ENCODE data around the gene PRODH. TPM values are rescaled to one million over a fixed set of nuclear protein-coding genes. Genes with fewer than 3 reads are reported as not detected.
"Not testable (repeated sequence)": the region's sequence is repeated elsewhere in the genome, so short reads cannot be mapped to it uniquely, and the experiment has no call there.

Gene PRODH
- total RNA-seq, 2 experiments from 2014 or later: not detected

DNA sequence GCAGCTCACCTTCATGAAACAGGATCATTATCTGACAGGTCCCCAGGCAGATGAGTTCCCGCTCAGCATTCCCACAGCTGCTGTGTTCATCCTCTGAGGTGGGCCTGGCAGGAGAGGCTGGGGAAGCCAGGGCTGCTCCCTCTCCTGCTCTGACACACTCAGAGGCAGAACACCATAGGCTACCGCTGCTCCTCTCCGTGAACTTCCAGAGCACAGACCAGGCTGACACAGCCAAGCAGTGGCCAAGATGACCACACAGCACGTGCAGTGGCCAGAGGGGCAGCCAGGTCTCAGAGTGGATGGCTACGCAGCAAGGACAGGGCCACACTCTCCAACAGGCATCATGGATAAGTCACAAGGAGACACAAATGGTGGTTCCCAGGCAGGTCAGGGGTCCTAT lies 8.5 kb downstream of the PRODH start:
- no peak for ATAC-seq (ENCODE audit: poor library complexity)
- no peaks in the 10 kb centered on the region for H3K9me3 ChIP-seq (ENCODE audit: control insufficient read depth in 1 of 2, insufficient read depth in 1 of 2, low read length in 2 of 2)
- H3K27me3 ChIP-seq (ENCODE audit: control insufficient read depth in 1 of 2, insufficient read depth in 2 of 2, low read length in 2 of 2): no peaks in the 10 kb centered on the region
- intact Hi-C loops (cut with DNase I, micrococcal nuclease): no loop called here
- Mint-ChIP-seq H3K36me3 (ENCODE audit: low read depth) (no peaks in the 10 kb centered on the region), H3K4me3 (no peak overlapping the region), H3K9me3 (no peaks in the 10 kb centered on the region), H3K27me3 (no peaks in the 10 kb centered on the region), H3K4me1 (ENCODE audit: low read depth) (no peaks in the 10 kb centered on the region), H3K27ac (no peak overlapping the region)
- H3K4me3 ChIP-seq (ENCODE audit: low read length): no peak overlapping the region
- TF ChIP-seq, protein P1, sequence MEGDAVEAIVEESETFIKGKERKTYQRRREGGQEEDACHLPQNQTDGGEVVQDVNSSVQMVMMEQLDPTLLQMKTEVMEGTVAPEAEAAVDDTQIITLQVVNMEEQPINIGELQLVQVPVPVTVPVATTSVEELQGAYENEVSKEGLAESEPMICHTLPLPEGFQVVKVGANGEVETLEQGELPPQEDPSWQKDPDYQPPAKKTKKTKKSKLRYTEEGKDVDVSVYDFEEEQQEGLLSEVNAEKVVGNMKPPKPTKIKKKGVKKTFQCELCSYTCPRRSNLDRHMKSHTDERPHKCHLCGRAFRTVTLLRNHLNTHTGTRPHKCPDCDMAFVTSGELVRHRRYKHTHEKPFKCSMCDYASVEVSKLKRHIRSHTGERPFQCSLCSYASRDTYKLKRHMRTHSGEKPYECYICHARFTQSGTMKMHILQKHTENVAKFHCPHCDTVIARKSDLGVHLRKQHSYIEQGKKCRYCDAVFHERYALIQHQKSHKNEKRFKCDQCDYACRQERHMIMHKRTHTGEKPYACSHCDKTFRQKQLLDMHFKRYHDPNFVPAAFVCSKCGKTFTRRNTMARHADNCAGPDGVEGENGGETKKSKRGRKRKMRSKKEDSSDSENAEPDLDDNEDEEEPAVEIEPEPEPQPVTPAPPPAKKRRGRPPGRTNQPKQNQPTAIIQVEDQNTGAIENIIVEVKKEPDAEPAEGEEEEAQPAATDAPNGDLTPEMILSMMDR (IDR thresholded peaks at IDR 0.05): no peak
- H3K4me1 ChIP-seq (ENCODE audit: insufficient read depth, low read length): no peaks in the 10 kb centered on the region
- no peak for DNase-seq
- CTCF ChIA-PET: no interaction called here
- H3K36me3 ChIP-seq (ENCODE audit: insufficient read depth, low read length): no peaks in the 10 kb centered on the region
- no peak overlapping the region for H3K27ac ChIP-seq (ENCODE audit: low read depth in 1 of 2, low read length in 2 of 2)
- POLR2A ChIA-PET: no interaction called here

DNA sequence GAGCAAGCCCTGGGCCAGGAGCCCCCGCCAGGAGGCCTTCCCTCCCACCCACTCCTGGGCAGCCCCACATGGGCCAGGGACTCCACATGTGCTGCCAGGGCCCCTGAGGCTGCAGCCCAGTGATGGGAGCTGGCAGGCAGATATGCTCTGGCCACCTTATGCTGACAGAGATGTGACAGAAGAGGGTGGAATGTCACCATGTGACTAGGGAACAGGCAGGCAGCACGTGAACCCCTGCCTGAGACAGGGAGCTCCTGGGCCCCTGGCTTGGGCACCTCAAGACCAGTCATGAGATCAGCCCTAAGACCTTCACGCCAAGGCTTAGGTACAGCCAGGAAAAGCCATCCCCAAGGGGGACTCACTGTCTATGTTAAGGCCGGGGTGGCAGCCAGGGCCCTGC lies 9.1 kb downstream of the PRODH start:
- ATAC-seq (ENCODE audit: poor library complexity): no peak
- Mint-ChIP-seq H3K9me3 (no peaks in the 10 kb centered on the region), H3K27ac (no peak overlapping the region), H3K36me3 (ENCODE audit: low read depth) (no peaks in the 10 kb centered on the region), H3K4me3 (no peak overlapping the region), H3K27me3 (no peaks in the 10 kb centered on the region), H3K4me1 (ENCODE audit: low read depth) (no peaks in the 10 kb centered on the region)
- intact Hi-C loops (cut with DNase I, micrococcal nuclease): no loop called here
- H3K4me3 ChIP-seq (ENCODE audit: low read length): no peak overlapping the region
- ChIA-PET CTCF (no interaction called here), POLR2A (no interaction called here)
- no peaks in the 10 kb centered on the region for H3K9me3 ChIP-seq (ENCODE audit: control insufficient read depth in 1 of 2, insufficient read depth in 1 of 2, low read length in 2 of 2)
- H3K36me3 ChIP-seq (ENCODE audit: insufficient read depth, low read length): no peaks in the 10 kb centered on the region
- TF ChIP-seq, protein P1 (IDR thresholded peaks at IDR 0.05): no peak
- no peaks in the 10 kb centered on the region for H3K27me3 ChIP-seq (ENCODE audit: control insufficient read depth in 1 of 2, insufficient read depth in 2 of 2, low read length in 2 of 2)
- DNase-seq: no peak
- H3K27ac ChIP-seq (ENCODE audit: low read depth in 1 of 2, low read length in 2 of 2): no peak overlapping the region
- H3K4me1 ChIP-seq (ENCODE audit: insufficient read depth, low read length): no peaks in the 10 kb centered on the region

DNA sequence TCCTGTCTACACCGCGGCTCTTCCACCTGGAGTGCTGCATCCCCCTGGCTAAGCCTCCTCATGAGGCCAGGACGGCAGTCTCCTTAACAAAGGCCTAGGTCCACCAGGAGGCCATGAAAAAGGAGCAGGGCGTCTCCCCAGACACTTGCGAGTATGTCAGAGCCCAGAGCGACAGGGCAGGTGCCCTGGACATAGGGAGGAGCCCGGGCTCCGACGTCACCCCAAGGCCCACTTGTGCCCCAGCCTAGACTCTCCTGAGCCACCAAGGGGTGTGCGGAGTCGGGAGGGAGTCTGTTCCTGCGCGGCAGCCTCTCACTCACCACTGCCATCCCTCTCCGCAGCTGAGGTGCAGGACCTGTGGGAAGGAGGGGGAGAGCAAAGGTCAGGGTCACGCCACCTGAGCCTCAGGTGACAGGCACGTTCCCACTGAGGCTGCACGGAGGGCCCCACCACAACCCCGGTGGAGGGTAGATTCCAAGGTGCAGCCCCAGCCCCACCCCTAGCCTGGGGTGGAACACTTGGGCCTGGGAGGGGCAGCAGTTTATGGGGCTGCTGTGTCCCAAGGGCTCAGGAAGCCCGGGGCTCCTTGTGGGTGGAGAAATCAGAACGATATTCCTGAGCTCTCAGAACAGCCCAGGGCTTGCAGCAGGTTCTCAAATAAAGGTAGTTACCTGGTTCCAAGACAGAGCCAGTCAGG lies 10.6 kb downstream of the PRODH start:
- Mint-ChIP-seq H3K4me1 (ENCODE audit: low read depth) (no peaks in the 10 kb centered on the region), H3K9me3 (no peaks in the 10 kb centered on the region), H3K27me3 (no peaks in the 10 kb centered on the region), H3K4me3 (no peak overlapping the region), H3K36me3 (ENCODE audit: low read depth) (no peaks in the 10 kb centered on the region), H3K27ac (no peak overlapping the region)
- CTCF ChIA-PET: no interaction called here
- H3K9me3 ChIP-seq (ENCODE audit: control insufficient read depth in 1 of 2, insufficient read depth in 1 of 2, low read length in 2 of 2): no peaks in the 10 kb centered on the region
- H3K27me3 ChIP-seq (ENCODE audit: control insufficient read depth in 1 of 2, insufficient read depth in 2 of 2, low read length in 2 of 2): no peaks in the 10 kb centered on the region
- TF ChIP-seq, protein P1 (IDR thresholded peaks at IDR 0.05): no peak
- no peak overlapping the region for H3K4me3 ChIP-seq (ENCODE audit: low read length)
- ATAC-seq (ENCODE audit: poor library complexity): no peak
- H3K36me3 ChIP-seq (ENCODE audit: insufficient read depth, low read length): no peaks in the 10 kb centered on the region
- POLR2A ChIA-PET: no interaction called here
- DNase-seq: no peak
- intact Hi-C loops (cut with DNase I, micrococcal nuclease): no loop called here
- no peak overlapping the region for H3K27ac ChIP-seq (ENCODE audit: low read depth in 1 of 2, low read length in 2 of 2)
- no peaks in the 10 kb centered on the region for H3K4me1 ChIP-seq (ENCODE audit: insufficient read depth, low read length)

DNA sequence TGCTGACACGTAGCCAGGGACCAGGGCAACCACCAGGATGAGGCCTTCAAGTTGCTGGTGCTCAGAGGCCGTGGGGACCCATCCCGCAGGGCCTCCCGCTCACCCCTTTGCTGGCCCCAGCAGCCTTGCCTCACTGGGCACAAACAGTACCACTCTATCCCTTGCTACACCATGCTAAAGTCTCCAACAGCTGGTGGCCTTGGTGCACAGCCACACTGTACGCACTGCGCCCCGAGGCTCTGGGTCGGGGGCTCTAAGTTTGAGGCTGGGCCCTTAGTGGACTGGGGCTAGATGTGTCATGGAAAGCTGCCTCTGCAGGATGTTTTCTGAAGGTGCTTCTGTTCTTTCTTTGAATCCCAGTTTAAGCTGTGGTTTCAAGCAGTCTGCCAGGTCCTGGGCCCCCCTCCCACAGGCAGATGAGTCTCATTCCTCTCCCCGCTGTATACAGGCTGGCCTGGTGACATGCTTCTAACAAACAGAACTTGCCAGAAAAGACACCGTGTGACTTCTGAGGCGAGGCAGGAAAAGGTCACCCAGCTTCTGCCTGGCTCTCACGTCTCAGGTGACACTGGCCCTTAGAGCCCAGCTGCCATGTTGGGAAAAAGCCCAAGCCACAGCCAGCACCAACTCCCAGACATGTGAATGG lies 15.7 kb downstream of the PRODH start:
- DNase-seq, CTCF ChIA-PET: not testable (repeated sequence)

DNA sequence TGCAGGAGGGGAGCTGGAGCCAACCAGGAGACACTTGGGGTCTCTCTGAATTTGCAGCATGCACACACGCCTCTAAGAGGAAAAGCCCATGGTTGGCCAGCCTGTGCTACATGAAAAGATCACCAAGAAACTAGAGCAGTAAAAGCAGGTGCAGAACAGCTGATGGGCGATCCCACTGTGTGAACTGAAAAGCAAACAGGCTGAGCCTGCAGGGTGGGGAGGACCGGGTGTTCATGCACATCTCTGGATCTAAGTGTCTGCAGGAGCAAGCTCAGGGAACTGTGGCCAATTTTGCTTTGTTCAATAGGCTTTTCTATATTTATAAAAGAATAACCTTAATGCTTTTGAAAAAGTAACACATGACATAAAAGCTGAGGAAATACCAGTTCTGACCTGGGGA lies 18.3 kb downstream of the PRODH start:
- H3K27me3 Mint-ChIP-seq; H3K27me3 ChIP-seq (ENCODE audit: control insufficient read depth in 1 of 2, insufficient read depth in 2 of 2, low read length in 2 of 2); H3K9me3 Mint-ChIP-seq; intact Hi-C loops (cut with DNase I, micrococcal nuclease); ATAC-seq (ENCODE audit: poor library complexity); H3K4me1 ChIP-seq (ENCODE audit: insufficient read depth, low read length); H3K36me3 ChIP-seq (ENCODE audit: insufficient read depth, low read length); CTCF ChIA-PET; H3K36me3 Mint-ChIP-seq (ENCODE audit: low read depth); H3K27ac ChIP-seq (ENCODE audit: low read depth in 1 of 2, low read length in 2 of 2); DNase-seq; H3K4me3 Mint-ChIP-seq; H3K4me3 ChIP-seq (ENCODE audit: low read length); H3K9me3 ChIP-seq (ENCODE audit: control insufficient read depth in 1 of 2, insufficient read depth in 1 of 2, low read length in 2 of 2); POLR2A ChIA-PET; H3K27ac Mint-ChIP-seq; H3K4me1 Mint-ChIP-seq (ENCODE audit: low read depth): not testable (repeated sequence)

More for the DNA sequence above, 15.7 kb downstream of the PRODH start:
- H3K4me1 ChIP-seq (ENCODE audit: insufficient read depth, low read length); H3K4me3 Mint-ChIP-seq; H3K27me3 Mint-ChIP-seq; H3K36me3 Mint-ChIP-seq (ENCODE audit: low read depth); H3K9me3 ChIP-seq (ENCODE audit: control insufficient read depth in 1 of 2, insufficient read depth in 1 of 2, low read length in 2 of 2); H3K27ac Mint-ChIP-seq; POLR2A ChIA-PET; H3K4me3 ChIP-seq (ENCODE audit: low read length); H3K4me1 Mint-ChIP-seq (ENCODE audit: low read depth); ATAC-seq (ENCODE audit: poor library complexity); H3K36me3 ChIP-seq (ENCODE audit: insufficient read depth, low read length); intact Hi-C loops (cut with DNase I, micrococcal nuclease); H3K27ac ChIP-seq (ENCODE audit: low read depth in 1 of 2, low read length in 2 of 2); H3K9me3 Mint-ChIP-seq; H3K27me3 ChIP-seq (ENCODE audit: control insufficient read depth in 1 of 2, insufficient read depth in 2 of 2, low read length in 2 of 2): not testable (repeated sequence)

Measured in CD4-positive, alpha-beta T cell (primary cell).